Panc1 (cell line): Measurements from ENCODE around the gene SCYGR4. TPM values are rescaled to one million over a fixed set of nuclear protein-coding genes. Genes with fewer than 3 reads are reported as not detected.

ENCODE experiments used
- ATAC-seq: fragments of 200-7000 bp; cut with Tn5 transposase; 2 replicates; pipeline ENCODE4 v1.9.1; 2020; ENCODE audit warnings: mild to moderate bottlenecking, moderate library complexity
- BruUV-seq: library from RNA; stranded (reverse); fragments of 400-500 nt; replicated peaks from 2 replicates; lab custom pipeline; 2021; lab: Mats Ljungman, UMichigan
- CTCF ChIA-PET: fragments of 300-600 bp; sonication (Branson Sonifier 250); formaldehyde crosslinking; loops from one replicate; lab custom pipeline; 2022; ENCODE audit warnings: antibody characterized with exemption; lab: Charles Lee
- POLR2A ChIA-PET: fragments of 300-600 bp; sonication (Branson Sonifier 250); formaldehyde crosslinking; loops from one replicate; lab custom pipeline; 2022; ENCODE audit warnings: antibody characterized with exemption; lab: Charles Lee
- DNase-seq: peaks from one replicate; pipeline ENCODE4 v3.0.0-alpha.2; 2010; ENCODE audit warnings: low read depth, low spot score
- H3K27ac ChIP-seq: 2 replicates; pipeline ENCODE4 v1.5.1; 2011; ENCODE audit warnings: mild to moderate bottlenecking, low read length, inconsistent platforms
- H3K27me3 ChIP-seq: fragments of 200-500 bp; sonication (Bioruptor generic); 2 replicates; pipeline ENCODE4 v1.6.0; 2014; ENCODE audit warnings: low read length, inconsistent platforms; ENCODE audit not compliant: control insufficient read depth, insufficient read depth
- H3K36me3 ChIP-seq: fragments of 200-500 bp; sonication (Bioruptor generic); 2 replicates; pipeline ENCODE4 v1.5.1; 2014; ENCODE audit warnings: inconsistent platforms, mild to moderate bottlenecking, low read length, moderate library complexity; ENCODE audit not compliant: control insufficient read depth, insufficient read depth
- H3K4me1 ChIP-seq: 2 replicates; pipeline ENCODE4 v1.5.1; 2011; ENCODE audit warnings: inconsistent platforms, mild to moderate bottlenecking, low read length, moderate library complexity; ENCODE audit not compliant: control insufficient read depth, insufficient read depth
- H3K4me3 ChIP-seq, 2 experiments: 2 replicates each; pipeline ENCODE4 v1.5.1; 2011 to 2012; ENCODE audit warnings: low read depth in 2 of 2, low read length in 2 of 2, mild to moderate bottlenecking in 2 of 2, inconsistent platforms in 1 of 2, moderate library complexity in 1 of 2
- H3K9me3 ChIP-seq: fragments of 200-500 bp; sonication (Bioruptor generic); 2 replicates; pipeline ENCODE4 v1.5.1; 2014; ENCODE audit warnings: low read depth, mild to moderate bottlenecking, inconsistent platforms, low read length, moderate library complexity; ENCODE audit not compliant: control insufficient read depth, insufficient read depth
- POLR2AphosphoS5 ChIP-seq: IDR thresholded peaks from 2 replicates; pipeline ENCODE4 v1.6.1; 2012; ENCODE audit warnings: mild to moderate bottlenecking, low read depth, low read length, moderate library complexity
- REST ChIP-seq, 2 experiments: IDR thresholded peaks; 2 replicates each; pipeline ENCODE4 v1.6.1; 2011 to 2012; ENCODE audit warnings: low read depth in 2 of 2, control low read depth in 1 of 2, low read length in 1 of 2, mild to moderate bottlenecking in 1 of 2, moderate library complexity in 1 of 2; ENCODE audit not compliant: insufficient read depth in 1 of 2
- SIN3A ChIP-seq: IDR thresholded peaks from 2 replicates; pipeline ENCODE4 v1.6.1; 2012; ENCODE audit warnings: low read depth, mild to moderate bottlenecking, low read length, moderate library complexity, borderline replicate concordance; ENCODE audit not compliant: insufficient read depth
- TCF7L2 ChIP-seq: IDR thresholded peaks from 2 replicates; pipeline ENCODE4 v1.6.1; 2011; ENCODE audit warnings: mild to moderate bottlenecking, low read depth, low read length, inconsistent platforms
- in situ Hi-C: cut with HindIII; loops from 2 replicates; pipeline ENCODE4 v1.10.0; 2016; ENCODE audit warnings: low sequenced_read_pairs, low pct_unique_long_range_greater_than_20kb
- intact Hi-C: fragments of 100-400 bp; cut with micrococcal nuclease; formaldehyde crosslinking; loops from one replicate; pipeline ENCODE4 v1.10.0; 2022; ENCODE audit not compliant: unreplicated experiment
- total RNA-seq: library from RNA; stranded (reverse); gene quantifications from one replicate; pipeline ENCODE4 v1.2.1, GENCODE V29; 2021; ENCODE audit not compliant: unreplicated experiment
- TF ChIP-seq, protein P1 (sequence below): fragments of 450-650 bp; IDR thresholded peaks from 2 replicates; pipeline ENCODE4 v1.5.1; 2017; ENCODE audit warnings: mild to moderate bottlenecking

The SCYGR4 gene
- total RNA-seq, 1 experiment from 2014 or later: not detected

GRCh38 chr2:227653419-227653818 lies 36.1 kb downstream of the SCYGR4 start:
- no peak for TF ChIP-seq REST (IDR thresholded peaks at IDR 0.05; ENCODE audit: insufficient read depth in 1 of 2, low read depth in 2 of 2, low read length in 1 of 2)
- TF ChIP-seq SIN3A: no peak
- TF ChIP-seq, protein P1, sequence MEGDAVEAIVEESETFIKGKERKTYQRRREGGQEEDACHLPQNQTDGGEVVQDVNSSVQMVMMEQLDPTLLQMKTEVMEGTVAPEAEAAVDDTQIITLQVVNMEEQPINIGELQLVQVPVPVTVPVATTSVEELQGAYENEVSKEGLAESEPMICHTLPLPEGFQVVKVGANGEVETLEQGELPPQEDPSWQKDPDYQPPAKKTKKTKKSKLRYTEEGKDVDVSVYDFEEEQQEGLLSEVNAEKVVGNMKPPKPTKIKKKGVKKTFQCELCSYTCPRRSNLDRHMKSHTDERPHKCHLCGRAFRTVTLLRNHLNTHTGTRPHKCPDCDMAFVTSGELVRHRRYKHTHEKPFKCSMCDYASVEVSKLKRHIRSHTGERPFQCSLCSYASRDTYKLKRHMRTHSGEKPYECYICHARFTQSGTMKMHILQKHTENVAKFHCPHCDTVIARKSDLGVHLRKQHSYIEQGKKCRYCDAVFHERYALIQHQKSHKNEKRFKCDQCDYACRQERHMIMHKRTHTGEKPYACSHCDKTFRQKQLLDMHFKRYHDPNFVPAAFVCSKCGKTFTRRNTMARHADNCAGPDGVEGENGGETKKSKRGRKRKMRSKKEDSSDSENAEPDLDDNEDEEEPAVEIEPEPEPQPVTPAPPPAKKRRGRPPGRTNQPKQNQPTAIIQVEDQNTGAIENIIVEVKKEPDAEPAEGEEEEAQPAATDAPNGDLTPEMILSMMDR: no peak
- TF ChIP-seq POLR2AphosphoS5: no peak
- TF ChIP-seq TCF7L2: no peak
- DNase-seq (no peak), ATAC-seq (no peak)
- H3K4me1 ChIP-seq: no peaks in the 10 kb centered on the region
- H3K27ac ChIP-seq: no peak overlapping the region
- H3K4me3 ChIP-seq: no peak overlapping the region
- ChIA-PET CTCF (no interaction called here), POLR2A (no interaction called here)
- in situ Hi-C loops (no loop called here), intact Hi-C loops (loop anchor here (10.0 kb wide), 1 partner anchor 249 kb away; no protein-coding TSS in a partner anchor)
- H3K36me3 ChIP-seq: no peaks in the 10 kb centered on the region
- BruUV-seq: no TSS peak
- H3K9me3 ChIP-seq: no peaks in the 10 kb centered on the region
- H3K27me3 ChIP-seq: no peaks in the 10 kb centered on the region

GRCh38 chr2:227654426-227654825 lies 37.1 kb downstream of the SCYGR4 start:
- intact Hi-C loops: loop anchor here (10.0 kb wide), 1 partner anchor 250 kb away; no protein-coding TSS in a partner anchor
- ChIA-PET CTCF (no interaction called here), POLR2A (no interaction called here)
- TF ChIP-seq SIN3A (no peak), POLR2AphosphoS5 (no peak), REST (IDR thresholded peaks at IDR 0.05; ENCODE audit: insufficient read depth in 1 of 2, low read depth in 2 of 2, low read length in 1 of 2) (no peak), TCF7L2 (no peak)
- TF ChIP-seq, protein P1: no peak
- no peaks in the 10 kb centered on the region for H3K36me3 ChIP-seq
- no peak for ATAC-seq
- BruUV-seq: no TSS peak
- in situ Hi-C loops: no loop called here
- H3K4me3 ChIP-seq: no peak overlapping the region
- DNase-seq: no peak
- no peak overlapping the region for H3K27ac ChIP-seq
- no peaks in the 10 kb centered on the region for H3K27me3 ChIP-seq
- H3K9me3 ChIP-seq: no peaks in the 10 kb centered on the region
- no peaks in the 10 kb centered on the region for H3K4me1 ChIP-seq
